K562 (cell line): ENCODE measurements around the gene FKBP2. TPM values are rescaled to one million over a fixed set of nuclear protein-coding genes. Genes with fewer than 3 reads are reported as not detected.

Source experiments
- CBX8 ChIP-seq: fragments of 200-600 bp; sonication (generic); IDR thresholded peaks from 2 replicates; pipeline ENCODE4 v1.6.1; 2012; ENCODE audit warnings: borderline replicate concordance, mixed run types, low read depth, mild to moderate bottlenecking, moderate library complexity, mixed read lengths, low read length, control low read depth, inconsistent platforms; ENCODE audit not compliant: poor library complexity, severe bottlenecking; ENCODE audit errors: extremely low read depth
- DNMT1 ChIP-seq: fragments of 450-650 bp; IDR thresholded peaks from 2 replicates; pipeline ENCODE4 v1.6.1; 2016; ENCODE audit warnings: antibody characterized with exemption, mild to moderate bottlenecking
- E2F3 ChIP-seq: fragments of 250-450 bp; sonication (Bioruptor Pico); IDR thresholded peaks from 2 replicates; pipeline ENCODE4 v1.4.0; 2020; ENCODE audit warnings: mild to moderate bottlenecking
- HIVEP1 ChIP-seq: fragments of 250-450 bp; sonication (Bioruptor Pico); IDR thresholded peaks from 2 replicates; pipeline ENCODE4 v1.4.0; 2020; ENCODE audit warnings: mild to moderate bottlenecking
- MTA1 ChIP-seq: fragments of 450-650 bp; IDR thresholded peaks from 2 replicates; pipeline ENCODE4 v1.6.1; 2017; ENCODE audit warnings: borderline replicate concordance
- POLR2A ChIP-seq: fragments of 450-650 bp; conservative IDR thresholded peaks from 2 replicates; pipeline ENCODE4 v1.6.1; 2016
- SMARCA5 ChIP-seq: fragments of 450-650 bp; IDR thresholded peaks from 2 replicates; pipeline ENCODE4 v1.6.1; 2016
- SRF ChIP-seq, 2 experiments: fragments of 250-450, 450-650 bp in 1 of 2; sonication (Bioruptor Pico) in 1 of 2; sonication (generic) in 1 of 2; formaldehyde crosslinking; IDR thresholded peaks; 2 replicates each; pipeline versions ENCODE4 v1.5.0 to v1.5.1; 2020 to 2022; ENCODE audit warnings: mild to moderate bottlenecking in 1 of 2, missing genetic modification reagents in 1 of 2
- XRCC3 ChIP-seq: fragments of 450-650 bp; IDR thresholded peaks from 2 replicates; pipeline ENCODE4 v1.6.1; 2017; ENCODE audit warnings: mild to moderate bottlenecking, moderate library complexity
- ZBTB7A ChIP-seq: IDR thresholded peaks from 2 replicates; pipeline ENCODE4 v1.6.1; 2011; ENCODE audit warnings: low read depth, mild to moderate bottlenecking, low read length, moderate library complexity, borderline replicate concordance; ENCODE audit not compliant: control insufficient read depth
- ZNF778 ChIP-seq: fragments of 450-650 bp; formaldehyde crosslinking; IDR thresholded peaks from 2 replicates; pipeline ENCODE4 v1.4.0; 2020; ENCODE audit warnings: mild to moderate bottlenecking, moderate library complexity
- polyA plus RNA-seq, 8 experiments: library from polyadenylated mRNA; depleted of rRNA in 4 of 8; stranded (reverse) in 5 of 8; unstranded in 3 of 8; fragments of >200 nt; fragmentation: Nextera tagmentation in 2 of 8; fragmentation: Illumina TruSeq in 1 of 8; extraction: Ambion mirVana in 2 of 8; extraction: Trizol in 1 of 8; gene quantifications; 2 replicates each; pipeline versions ENCODE4 v1.2.1 to v1.2.3, GENCODE V29; 2011 to 2014; ENCODE audit warnings: inconsistent platforms in 1 of 8, missing spikeins in 1 of 8
- total RNA-seq, 7 experiments: library from RNA; depleted of rRNA in 6 of 7; stranded (reverse); fragments of >200 nt in 6 of 7; fragmentation: Illumina TruSeq in 2 of 7; extraction: Trizol in 2 of 7; gene quantifications; 2 replicates each; pipeline versions ENCODE4 v1.2.1 to v1.2.3, GENCODE V29; 2011 to 2021; ENCODE audit warnings: low replicate concordance in 1 of 7
- TF ChIP-seq, protein P1 (sequence below), 2 experiments: fragments of 200-800 bp in 1 of 2; sonication (Bioruptor generic) in 1 of 2; sonication (generic) in 1 of 2; formaldehyde crosslinking in 1 of 2; IDR thresholded peaks in 1 of 2; conservative IDR thresholded peaks in 1 of 2; 2 replicates each; pipeline versions ENCODE4 v1.5.0 to v1.6.1; 2016 to 2020; ENCODE audit warnings: missing compliant biosample characterization in 1 of 2, missing genetic modification characterization in 1 of 2, missing genetic modification reagents in 1 of 2
- TF ChIP-seq, protein P2 (sequence below): sonication (generic); formaldehyde crosslinking; IDR thresholded peaks from 2 replicates; pipeline ENCODE4 v1.5.0; 2020; ENCODE audit warnings: missing genetic modification reagents
- TF ChIP-seq, protein P3 (sequence below): sonication (generic); formaldehyde crosslinking; IDR thresholded peaks from 2 replicates; pipeline ENCODE4 v1.8.1; 2023; ENCODE audit warnings: mild to moderate bottlenecking, missing genetic modification reagents
- TF ChIP-seq, protein P4 (sequence below): fragments of 250-450 bp; sonication (Bioruptor Pico); IDR thresholded peaks from 2 replicates; pipeline ENCODE4 v1.8.0; 2022; ENCODE audit warnings: moderate library complexity, mild to moderate bottlenecking, inconsistent platforms
- TF ChIP-seq, protein P5 (sequence below): fragments of 200-800 bp; sonication (Bioruptor generic); IDR thresholded peaks from 2 replicates; pipeline ENCODE4 v1.6.1; 2016; ENCODE audit warnings: missing genetic modification characterization, missing compliant biosample characterization

The FKBP2 gene
- total and polyA plus RNA-seq, 9 of the 15 experiments (the other 6 are each of a cell fraction or from before 2014, with no cell fraction given) = 3.5 to 151 (median 58.1) TPM

DNA sequence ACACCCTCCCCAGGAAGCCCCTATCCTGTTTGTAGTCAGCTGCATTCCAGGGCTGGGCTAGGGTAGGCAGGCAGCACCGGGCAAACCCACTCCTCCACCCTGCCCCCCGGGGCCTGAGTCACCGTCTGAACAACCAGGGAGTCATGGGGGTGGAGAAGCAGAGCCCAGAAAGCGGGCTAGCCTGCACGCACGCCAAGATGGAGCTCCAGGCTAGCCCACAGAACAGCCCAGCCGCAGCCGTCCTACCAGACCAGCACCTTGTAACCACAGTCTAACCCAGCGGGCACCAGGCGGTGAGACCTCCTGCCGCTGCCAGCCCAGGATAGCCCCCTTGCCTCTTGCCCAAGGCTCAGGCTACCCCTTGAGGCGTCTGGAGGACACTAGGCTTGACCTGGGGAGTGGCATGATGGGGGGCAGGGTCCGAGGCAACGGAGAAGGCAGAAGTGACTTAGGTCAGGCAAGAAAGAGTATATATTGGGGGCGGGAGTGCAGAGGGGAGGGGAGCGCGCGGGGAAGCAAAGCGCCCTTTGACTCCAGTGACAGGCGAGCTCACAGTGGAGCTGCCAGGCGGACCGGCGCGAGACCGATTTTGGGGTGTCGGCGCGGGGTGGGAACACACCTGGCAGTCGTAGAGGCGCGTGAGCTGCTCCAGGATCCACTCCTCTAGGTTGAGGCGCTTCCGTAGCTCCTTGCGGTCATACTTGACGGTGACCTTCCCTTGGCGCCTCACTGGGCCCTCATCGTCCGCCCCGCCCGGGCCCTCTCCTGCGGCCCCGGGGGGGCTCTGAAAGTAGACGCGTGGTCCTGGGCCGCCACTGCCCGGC is 5.1 kb downstream of the FKBP2 start (continued):
- TF ChIP-seq, protein P1, sequence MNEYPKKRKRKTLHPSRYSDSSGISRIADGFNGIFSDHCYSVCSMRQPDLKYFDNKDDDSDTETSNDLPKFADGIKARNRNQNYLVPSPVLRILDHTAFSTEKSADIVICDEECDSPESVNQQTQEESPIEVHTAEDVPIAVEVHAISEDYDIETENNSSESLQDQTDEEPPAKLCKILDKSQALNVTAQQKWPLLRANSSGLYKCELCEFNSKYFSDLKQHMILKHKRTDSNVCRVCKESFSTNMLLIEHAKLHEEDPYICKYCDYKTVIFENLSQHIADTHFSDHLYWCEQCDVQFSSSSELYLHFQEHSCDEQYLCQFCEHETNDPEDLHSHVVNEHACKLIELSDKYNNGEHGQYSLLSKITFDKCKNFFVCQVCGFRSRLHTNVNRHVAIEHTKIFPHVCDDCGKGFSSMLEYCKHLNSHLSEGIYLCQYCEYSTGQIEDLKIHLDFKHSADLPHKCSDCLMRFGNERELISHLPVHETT (CRISPR knock-in tag; conservative IDR thresholded peaks at IDR 0.05 in 1 of 2, IDR thresholded peaks at IDR 0.05 in 1 of 2) = no peak
- TF ChIP-seq POLR2A = peak; percentile 77
- no peak for TF ChIP-seq DNMT1
- TF ChIP-seq, protein P2, sequence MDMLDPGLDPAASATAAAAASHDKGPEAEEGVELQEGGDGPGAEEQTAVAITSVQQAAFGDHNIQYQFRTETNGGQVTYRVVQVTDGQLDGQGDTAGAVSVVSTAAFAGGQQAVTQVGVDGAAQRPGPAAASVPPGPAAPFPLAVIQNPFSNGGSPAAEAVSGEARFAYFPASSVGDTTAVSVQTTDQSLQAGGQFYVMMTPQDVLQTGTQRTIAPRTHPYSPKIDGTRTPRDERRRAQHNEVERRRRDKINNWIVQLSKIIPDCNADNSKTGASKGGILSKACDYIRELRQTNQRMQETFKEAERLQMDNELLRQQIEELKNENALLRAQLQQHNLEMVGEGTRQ (CRISPR knock-in tag) = no peak
- peak; percentile 82; the same call in 1 of the 2 replicates for TF ChIP-seq ZBTB7A
- TF ChIP-seq CBX8 = no peak
- no peak for TF ChIP-seq SRF (CRISPR knock-in tag; IDR thresholded peaks at IDR 0.05)
- no peak for TF ChIP-seq XRCC3
- TF ChIP-seq, protein P3, sequence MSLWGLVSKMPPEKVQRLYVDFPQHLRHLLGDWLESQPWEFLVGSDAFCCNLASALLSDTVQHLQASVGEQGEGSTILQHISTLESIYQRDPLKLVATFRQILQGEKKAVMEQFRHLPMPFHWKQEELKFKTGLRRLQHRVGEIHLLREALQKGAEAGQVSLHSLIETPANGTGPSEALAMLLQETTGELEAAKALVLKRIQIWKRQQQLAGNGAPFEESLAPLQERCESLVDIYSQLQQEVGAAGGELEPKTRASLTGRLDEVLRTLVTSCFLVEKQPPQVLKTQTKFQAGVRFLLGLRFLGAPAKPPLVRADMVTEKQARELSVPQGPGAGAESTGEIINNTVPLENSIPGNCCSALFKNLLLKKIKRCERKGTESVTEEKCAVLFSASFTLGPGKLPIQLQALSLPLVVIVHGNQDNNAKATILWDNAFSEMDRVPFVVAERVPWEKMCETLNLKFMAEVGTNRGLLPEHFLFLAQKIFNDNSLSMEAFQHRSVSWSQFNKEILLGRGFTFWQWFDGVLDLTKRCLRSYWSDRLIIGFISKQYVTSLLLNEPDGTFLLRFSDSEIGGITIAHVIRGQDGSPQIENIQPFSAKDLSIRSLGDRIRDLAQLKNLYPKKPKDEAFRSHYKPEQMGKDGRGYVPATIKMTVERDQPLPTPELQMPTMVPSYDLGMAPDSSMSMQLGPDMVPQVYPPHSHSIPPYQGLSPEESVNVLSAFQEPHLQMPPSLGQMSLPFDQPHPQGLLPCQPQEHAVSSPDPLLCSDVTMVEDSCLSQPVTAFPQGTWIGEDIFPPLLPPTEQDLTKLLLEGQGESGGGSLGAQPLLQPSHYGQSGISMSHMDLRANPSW (CRISPR knock-in tag) = no peak
- 0 out of 2 replicates have a peak, but pooled peaks have one; percentile 30 for TF ChIP-seq MTA1
- no peak for TF ChIP-seq E2F3
- TF ChIP-seq, protein P4, sequence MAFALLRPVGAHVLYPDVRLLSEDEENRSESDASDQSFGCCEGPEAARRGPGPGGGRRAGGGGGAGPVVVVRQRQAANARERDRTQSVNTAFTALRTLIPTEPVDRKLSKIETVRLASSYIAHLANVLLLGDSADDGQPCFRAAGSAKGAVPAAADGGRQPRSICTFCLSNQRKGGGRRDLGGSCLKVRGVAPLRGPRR (CRISPR knock-in tag) = no peak
- TF ChIP-seq SMARCA5 = peak; percentile 56; the same call in 1 of the 2 replicates
- TF ChIP-seq, protein P5, sequence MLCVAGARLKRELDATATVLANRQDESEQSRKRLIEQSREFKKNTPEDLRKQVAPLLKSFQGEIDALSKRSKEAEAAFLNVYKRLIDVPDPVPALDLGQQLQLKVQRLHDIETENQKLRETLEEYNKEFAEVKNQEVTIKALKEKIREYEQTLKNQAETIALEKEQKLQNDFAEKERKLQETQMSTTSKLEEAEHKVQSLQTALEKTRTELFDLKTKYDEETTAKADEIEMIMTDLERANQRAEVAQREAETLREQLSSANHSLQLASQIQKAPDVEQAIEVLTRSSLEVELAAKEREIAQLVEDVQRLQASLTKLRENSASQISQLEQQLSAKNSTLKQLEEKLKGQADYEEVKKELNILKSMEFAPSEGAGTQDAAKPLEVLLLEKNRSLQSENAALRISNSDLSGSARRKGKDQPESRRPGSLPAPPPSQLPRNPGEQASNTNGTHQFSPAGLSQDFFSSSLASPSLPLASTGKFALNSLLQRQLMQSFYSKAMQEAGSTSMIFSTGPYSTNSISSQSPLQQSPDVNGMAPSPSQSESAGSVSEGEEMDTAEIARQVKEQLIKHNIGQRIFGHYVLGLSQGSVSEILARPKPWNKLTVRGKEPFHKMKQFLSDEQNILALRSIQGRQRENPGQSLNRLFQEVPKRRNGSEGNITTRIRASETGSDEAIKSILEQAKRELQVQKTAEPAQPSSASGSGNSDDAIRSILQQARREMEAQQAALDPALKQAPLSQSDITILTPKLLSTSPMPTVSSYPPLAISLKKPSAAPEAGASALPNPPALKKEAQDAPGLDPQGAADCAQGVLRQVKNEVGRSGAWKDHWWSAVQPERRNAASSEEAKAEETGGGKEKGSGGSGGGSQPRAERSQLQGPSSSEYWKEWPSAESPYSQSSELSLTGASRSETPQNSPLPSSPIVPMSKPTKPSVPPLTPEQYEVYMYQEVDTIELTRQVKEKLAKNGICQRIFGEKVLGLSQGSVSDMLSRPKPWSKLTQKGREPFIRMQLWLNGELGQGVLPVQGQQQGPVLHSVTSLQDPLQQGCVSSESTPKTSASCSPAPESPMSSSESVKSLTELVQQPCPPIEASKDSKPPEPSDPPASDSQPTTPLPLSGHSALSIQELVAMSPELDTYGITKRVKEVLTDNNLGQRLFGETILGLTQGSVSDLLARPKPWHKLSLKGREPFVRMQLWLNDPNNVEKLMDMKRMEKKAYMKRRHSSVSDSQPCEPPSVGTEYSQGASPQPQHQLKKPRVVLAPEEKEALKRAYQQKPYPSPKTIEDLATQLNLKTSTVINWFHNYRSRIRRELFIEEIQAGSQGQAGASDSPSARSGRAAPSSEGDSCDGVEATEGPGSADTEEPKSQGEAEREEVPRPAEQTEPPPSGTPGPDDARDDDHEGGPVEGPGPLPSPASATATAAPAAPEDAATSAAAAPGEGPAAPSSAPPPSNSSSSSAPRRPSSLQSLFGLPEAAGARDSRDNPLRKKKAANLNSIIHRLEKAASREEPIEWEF (CRISPR knock-in tag) = no peak
- no peak for TF ChIP-seq ZNF778 (CRISPR knock-in tag)
- no peak for TF ChIP-seq HIVEP1
